ENCODE results near the gene NACC2.
"Not testable (repeated sequence)": the region's sequence is repeated elsewhere in the genome, so short reads cannot be mapped to it uniquely, and the experiment has no call there.

NACC2 gene

GRCh38 chr9:136043441-136043991 lies 51.6 kb downstream of the NACC2 start:
- DNase-seq: no peak

- no peak for DNase-seq
Measured at GRCh38 chr9:136042541-136042940, 52.5 kb downstream of the NACC2 start.

- DNase-seq: not testable (repeated sequence)
Measured at GRCh38 chr9:136040848-136041247, 54.2 kb downstream of the NACC2 start.

GRCh38 chr9:136039488-136039887 lies 55.6 kb downstream of the NACC2 start:
- DNase-seq: no peak

GRCh38 chr9:136036848-136037247 lies 58.2 kb downstream of the NACC2 start:
- DNase-seq: no peak

GRCh38 chr9:136036050-136036449 lies 59.0 kb downstream of the NACC2 start:
- DNase-seq: no peak

- no peak for DNase-seq
Measured at GRCh38 chr9:136031741-136032730, 63.1 kb downstream of the NACC2 start.

- no peak for DNase-seq
Measured at GRCh38 chr9:136031094-136031493, 64.0 kb downstream of the NACC2 start.

- DNase-seq: no peak
Measured at GRCh38 chr9:136029556-136029955, 65.5 kb downstream of the NACC2 start.

- DNase-seq: no peak
Measured at GRCh38 chr9:136028760-136029470, 66.2 kb downstream of the NACC2 start.

GRCh38 chr9:136026943-136027289 lies 68.2 kb downstream of the NACC2 start:
- DNase-seq: not testable (repeated sequence)

GRCh38 chr9:136026266-136026942 lies 68.7 kb downstream of the NACC2 start:
- no peak for DNase-seq

GRCh38 chr9:136025481-136025880 lies 69.6 kb downstream of the NACC2 start:
- DNase-seq: no peak

GRCh38 chr9:136024696-136025316 lies 70.3 kb downstream of the NACC2 start:
- no peak for DNase-seq

- no peak for DNase-seq
Measured at GRCh38 chr9:136024286-136024685, 70.8 kb downstream of the NACC2 start.

GRCh38 chr9:136023410-136024225 lies 71.5 kb downstream of the NACC2 start:
- DNase-seq: no peak

GRCh38 chr9:136022731-136023409 lies 72.2 kb downstream of the NACC2 start:
- DNase-seq: no peak

- DNase-seq: no peak
Measured at GRCh38 chr9:136021872-136022681, 73.0 kb downstream of the NACC2 start.

GRCh38 chr9:136021171-136021871 lies 73.8 kb downstream of the NACC2 start:
- DNase-seq: no peak

GRCh38 chr9:136020671-136021070 lies 74.4 kb downstream of the NACC2 start:
- DNase-seq: no peak
